GM18498 (cell line): ENCODE measurements around the gene RNU1-3.
"Not testable (repeated sequence)": the region's sequence is repeated elsewhere in the genome, so short reads cannot be mapped to it uniquely, and the experiment has no call there.

Source experiments
- ATAC-seq: cut with Tn5 transposase; IDR thresholded peaks from one replicate; pipeline ENCODE4 v1.9.1; 2021; ENCODE audit warnings: mild to moderate bottlenecking, moderate library complexity; ENCODE audit not compliant: unreplicated experiment

The RNU1-3 gene

DNA sequence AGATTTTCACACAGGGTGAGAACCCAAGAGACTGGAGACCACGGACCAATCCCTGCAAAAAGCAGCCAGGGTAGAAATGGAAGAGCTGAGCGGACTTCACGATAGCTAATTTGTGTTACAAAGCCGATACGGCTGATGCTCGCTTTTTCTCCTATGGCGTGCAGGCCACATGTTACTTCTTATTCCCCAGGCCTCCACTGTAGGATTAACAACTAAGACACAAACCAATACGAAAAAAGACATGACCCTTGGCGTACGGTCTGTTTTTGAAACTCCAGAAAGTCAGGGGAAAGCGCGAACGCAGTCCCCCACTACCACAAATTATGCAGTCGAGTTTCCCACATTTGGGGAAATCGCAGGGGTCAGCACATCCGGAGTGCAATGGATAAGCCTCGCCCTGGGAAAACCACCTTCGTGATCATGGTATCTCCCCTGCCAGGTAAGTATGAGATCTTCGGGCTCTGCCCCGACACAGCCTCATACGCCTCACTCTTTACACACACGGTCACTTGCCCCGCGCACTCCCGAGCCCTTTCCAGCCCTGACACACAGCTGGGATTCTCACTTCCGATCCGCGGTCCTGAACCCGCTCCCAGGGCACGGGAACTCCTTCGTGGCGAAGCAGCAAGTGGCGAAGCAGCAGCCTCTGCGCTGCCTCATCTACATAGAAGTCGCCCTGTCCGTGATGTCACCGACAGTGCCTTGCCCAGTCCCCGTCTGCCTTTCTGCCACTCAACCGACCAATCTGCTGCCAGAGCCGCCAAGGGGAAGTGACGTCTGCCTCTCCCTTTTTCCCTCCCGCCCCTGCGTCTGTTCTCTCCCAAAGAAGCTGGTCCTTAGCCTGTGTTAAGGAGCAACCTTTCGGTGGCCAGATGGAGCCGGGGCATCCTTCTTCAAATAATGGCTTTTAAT, at the start of gene RNU1-3:
Gene RNU1-3, minus strand, starts transcription at position 447 of the 912 bp plus-strand sequence.
- ATAC-seq: peak; percentile 98

DNA sequence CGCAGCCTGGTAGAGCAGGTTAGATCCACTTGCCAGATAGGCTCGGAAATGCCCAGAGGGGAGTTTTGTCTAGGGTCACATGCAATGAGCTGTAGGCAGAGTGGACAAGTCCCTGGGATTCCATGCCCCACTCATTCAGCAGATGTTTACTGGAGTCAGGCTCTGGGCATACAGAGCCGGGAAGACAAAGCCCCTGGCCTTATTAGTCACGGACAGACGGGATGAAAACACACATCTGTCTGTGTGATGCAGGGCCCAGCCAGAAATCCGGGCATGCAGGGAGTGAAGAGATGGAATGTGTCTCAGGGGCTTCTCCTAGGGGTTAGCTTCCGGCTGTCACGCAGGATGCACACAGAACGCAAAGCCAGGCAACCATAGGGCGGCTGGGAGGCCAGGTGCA, 46.7 kb upstream of the RNU1-3 start:
- not testable (repeated sequence) for ATAC-seq

DNA sequence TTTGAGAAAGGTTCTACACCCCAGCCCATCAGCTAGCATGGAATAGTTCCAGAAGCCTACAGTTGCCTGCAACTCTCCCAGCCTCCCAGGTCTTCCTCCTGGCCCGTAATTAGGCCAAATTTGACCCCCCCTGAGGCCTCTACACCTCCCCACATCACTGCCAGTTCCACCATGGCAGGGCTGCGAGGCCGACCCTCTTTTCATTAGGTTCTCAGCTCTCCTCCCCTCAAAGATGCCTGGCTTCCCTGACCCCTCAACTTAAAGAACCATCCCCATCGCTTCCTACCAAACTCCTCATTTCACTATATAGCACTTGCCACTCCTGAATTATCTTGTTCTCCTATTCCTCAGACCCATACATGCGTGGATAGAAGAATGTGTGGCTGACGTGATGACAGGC, 46.2 kb upstream of the RNU1-3 start:
- ATAC-seq: not testable (repeated sequence)

DNA sequence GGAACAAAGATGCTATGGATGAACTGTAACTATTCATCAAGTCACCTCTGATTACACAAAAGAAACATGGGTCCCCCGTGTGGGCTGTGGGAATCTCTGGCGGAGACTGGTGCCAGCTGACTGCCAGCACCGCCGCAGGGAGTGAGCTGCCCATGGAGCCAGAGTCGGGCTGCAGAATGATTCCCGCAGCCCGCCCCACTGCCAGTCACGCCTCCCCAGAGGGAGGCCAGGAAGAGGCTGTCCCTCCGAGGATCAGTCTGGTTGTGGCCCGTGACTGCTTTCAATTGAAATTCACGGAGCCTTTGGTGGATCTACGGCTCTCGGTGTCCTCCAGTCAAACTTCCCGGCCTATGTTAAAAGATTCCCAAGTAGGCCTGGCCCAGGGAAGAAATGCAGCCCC, 45.8 kb upstream of the RNU1-3 start:
- ATAC-seq: not testable (repeated sequence)

DNA sequence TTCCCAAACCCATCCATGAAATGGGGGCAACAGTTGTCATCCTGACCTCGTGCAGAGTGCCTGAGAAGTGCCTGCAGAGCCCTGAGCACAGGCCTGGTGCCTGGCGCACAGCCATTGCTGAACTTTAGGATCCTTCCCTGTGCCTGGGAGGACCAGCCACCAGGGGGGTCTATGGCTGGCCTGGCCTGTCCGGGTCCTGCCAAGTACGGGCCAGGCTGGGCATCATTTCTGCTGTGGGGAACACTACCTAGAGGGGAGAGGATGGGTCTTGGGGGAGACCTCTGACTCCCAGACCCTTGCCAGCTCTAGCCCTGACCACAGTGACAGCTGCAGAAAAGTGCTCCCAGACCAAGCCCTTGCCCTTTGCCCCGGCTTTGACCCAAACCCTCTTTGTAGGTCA, 45.4 kb upstream of the RNU1-3 start:
- not testable (repeated sequence) for ATAC-seq

DNA sequence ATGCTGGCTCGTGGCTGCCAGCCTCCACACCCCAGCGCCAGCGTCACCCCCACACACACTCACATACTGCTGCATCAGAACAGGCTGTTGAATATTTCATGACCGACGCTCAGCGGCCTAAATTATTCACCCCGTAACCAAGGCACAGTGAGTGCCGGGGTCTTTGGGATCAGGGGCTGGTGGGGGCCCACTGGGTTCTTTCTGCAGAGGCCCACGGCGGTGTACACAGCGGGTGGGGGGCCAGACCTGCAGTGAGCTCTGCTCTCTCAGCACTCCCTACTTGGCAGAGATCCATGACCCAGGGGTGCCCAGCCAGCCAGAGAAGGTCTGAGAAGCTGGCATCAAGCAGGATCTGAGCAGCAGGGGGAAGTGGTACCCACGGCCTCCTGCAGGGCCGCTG, 43.9 kb upstream of the RNU1-3 start:
- not testable (repeated sequence) for ATAC-seq

DNA sequence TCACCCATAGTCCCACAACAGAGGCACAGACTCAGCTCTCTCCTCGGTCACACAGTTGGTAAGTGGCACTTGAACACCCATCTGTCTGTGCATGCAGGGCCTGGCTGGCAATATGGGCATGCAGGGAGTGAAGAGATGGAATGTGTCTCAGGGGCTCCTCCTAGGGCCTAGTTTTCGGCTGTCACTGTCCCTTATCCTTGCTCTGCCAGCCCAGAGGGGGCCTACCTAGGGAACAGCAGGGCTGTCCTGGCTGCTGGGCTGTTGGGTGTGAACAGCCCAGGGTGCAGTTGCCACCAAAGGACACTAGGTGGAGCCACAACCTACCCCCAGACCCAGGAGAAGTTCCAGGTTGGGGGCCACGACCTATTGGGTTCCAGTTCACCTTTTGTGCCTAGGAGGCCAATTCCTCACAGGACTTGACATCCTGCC, 42.9 kb upstream of the RNU1-3 start:
- peak; percentile 61 for ATAC-seq

DNA sequence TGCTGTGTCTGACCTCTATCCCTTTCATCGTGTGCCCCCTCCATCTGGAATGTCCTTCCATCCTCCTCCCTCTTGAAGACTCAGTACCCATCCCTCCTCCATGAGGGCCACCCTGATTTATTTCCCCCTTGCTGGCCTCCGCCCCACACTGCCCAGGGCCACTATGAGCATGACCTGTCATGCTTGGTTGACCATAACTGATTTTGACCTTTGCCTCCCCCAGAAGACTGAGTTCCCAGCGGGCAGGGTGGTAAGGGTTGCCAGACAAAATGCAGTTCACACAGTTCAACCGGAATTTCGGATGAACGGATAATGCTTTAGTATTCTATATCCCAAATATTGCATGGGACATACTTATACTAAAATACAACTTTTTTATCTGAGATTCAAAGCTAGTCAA, 42.0 kb upstream of the RNU1-3 start:
- not testable (repeated sequence) for ATAC-seq

DNA sequence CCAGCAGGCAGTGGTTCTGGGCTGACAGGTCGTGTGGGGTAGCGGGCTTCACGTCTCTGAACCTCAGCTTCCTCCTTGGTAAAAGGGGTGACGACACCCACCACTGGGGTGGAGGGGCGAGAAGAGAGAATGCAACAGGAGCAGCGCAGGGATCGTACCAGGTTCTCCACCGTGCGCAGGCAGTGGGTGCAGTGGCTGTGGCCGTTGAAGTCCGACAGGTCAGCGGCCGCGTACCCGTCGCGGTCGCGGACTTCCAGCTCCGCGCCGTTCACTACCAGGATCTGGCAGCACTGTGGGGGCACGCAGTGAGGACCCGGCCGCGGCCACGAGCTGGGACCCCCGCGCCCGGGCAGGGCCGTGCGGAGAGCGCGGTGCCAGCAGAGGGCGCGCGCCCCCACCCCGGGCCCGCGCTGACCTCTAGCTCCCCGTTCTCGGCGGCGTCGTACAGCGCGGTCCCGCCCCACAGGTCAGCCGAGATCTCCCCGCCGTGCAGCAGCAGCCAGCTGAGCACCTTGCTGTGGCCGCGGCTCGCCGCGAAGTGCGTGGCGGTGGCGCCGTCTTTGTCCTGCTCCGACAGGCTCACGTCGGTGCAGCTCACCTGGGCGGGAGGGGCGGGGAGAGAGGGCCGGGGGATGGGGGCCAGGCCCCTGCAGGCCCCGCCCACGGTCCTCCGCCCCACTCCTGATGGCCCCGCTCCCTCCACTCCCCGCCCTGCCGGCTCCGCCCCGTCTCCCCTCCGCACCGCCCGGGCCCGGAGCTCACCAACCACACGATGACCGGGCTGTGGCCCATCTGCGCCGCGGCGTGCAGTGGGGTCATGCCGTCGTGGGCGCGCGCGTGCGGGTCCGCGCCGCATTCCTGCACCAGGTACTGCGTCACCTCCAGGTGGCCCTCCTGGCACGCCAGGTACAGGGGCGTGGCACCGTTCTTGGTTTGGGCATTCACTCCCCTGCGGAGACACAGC, 40.7 kb upstream of the RNU1-3 start:
- not testable (repeated sequence) for ATAC-seq

DNA sequence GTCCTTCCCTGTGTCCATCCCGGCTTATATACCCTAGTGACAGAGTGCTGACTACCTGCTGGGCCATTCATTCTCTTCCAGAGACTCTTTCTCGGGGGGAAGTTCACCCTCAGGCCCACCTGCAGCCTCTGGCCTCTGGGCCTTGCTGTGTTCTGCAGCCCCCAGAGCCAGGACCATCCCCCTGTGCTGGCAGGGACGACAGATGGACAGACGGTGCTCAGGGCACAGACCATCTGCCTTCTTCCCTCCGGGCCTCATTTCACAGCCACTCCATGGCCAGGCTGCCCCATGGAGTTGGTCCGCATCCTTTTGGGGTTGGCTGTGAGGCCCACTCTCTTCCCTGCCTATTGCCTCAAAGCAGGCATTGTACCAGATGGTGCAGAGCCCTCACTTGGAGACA, 39.6 kb upstream of the RNU1-3 start:
- not testable (repeated sequence) for ATAC-seq

DNA sequence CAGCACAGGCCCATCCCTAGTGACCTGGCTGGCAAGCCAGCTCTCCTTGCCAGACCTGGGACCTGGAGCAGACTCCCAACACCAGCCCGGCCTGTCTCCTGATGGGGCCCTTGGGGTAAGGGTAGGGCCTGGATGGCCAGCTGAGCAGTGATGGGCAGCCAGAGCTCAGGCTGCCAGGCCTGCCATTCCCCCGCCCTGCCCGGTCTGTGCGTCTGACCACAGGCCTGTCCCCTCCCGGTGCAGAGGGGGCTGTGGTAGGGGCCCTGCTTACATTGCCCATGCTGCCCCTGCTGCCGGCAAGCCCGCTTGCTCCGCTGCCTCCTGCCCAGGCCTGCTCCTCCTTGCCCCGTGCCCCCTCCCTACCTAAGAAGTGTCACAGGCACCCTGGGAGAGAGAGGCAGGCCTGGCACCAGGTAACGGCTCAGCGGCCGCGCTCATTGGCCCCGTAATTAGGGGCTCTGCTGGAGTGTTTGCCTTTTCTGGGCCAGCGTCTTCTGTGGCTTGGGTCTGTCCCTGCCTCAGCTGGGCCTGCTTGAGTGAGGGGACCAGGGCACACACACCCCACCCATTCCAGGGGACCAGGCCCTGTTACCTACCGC, 37.9 kb upstream of the RNU1-3 start:
- ATAC-seq: not testable (repeated sequence)

DNA sequence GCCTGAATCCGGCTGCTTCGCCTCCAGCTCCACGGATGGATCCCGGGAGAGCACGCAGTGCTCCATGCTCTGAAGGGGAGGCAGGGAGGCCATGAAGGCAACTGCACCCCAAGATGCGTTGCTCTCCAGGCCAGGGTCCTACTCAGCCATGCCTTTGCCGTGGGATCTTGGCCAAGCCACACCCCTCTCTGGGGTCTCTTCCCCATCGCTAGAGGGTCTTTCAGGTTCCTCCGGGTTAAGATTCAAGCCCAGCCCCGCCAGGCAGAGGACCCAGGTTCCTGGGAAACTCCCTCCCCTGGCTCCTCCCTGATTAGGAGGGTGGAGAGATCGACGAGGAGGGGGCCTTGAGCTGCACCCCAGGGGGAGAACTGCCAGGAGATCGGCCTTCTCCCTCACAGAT, 37.3 kb upstream of the RNU1-3 start:
- not testable (repeated sequence) for ATAC-seq

DNA sequence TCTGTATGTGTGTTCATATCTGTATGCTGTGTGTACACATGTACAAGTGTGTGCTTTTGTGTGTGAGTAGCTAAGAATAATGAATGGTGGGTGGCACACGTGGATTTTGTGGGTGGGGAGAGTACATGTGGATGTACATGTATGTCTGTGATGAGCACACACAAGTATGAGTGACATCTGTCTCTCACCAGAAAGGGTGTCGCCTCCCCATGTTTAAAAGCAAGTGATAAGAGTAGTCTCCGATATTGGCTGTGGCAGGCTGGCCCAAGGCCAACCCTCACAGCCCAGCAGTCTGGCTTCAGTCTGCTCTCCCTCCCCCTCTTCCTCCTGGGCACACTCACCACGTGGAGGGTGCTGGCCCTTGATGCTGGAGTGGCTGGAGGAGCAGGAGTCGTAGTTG, 36.9 kb upstream of the RNU1-3 start:
- not testable (repeated sequence) for ATAC-seq

DNA sequence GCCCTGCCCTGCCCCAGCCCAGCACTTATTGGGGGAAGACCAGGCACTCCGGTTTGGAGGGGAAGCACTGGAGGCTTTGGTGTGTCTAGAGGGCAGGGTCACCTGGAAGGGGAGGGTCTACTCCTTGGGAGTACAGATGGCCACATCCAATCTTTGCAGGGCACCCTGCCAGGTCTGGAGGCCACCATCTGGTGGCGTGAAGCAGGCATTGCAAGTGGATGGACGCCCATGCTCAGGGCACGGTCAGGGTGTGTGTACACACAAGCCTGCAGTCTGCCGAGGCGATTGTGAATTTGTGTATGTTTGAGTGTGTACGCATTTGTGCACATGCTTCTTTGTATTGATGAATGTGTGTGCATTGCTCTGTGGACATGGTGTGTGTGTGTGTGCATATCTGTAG, 36.4 kb upstream of the RNU1-3 start:
- not testable (repeated sequence) for ATAC-seq

DNA sequence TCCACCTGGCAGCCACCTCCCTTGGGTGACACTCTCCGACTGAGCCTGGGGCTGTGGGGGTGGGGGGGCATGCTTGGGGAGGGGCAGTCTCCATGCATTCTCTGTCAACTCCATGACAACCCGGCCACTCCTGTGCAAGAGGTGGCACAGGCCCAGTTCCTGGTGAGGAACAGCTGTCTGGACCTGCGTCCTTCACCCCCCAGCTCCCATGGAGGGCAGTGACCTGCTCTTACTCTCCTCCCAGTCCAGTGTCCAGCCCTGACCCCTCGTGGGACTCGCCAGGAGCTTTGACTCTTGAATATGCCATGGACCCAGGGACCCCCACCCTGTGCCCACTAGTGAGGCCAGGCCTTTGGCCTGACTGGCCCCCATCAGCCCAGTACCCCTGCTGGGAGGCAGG, 35.5 kb upstream of the RNU1-3 start:
- ATAC-seq: not testable (repeated sequence)

DNA sequence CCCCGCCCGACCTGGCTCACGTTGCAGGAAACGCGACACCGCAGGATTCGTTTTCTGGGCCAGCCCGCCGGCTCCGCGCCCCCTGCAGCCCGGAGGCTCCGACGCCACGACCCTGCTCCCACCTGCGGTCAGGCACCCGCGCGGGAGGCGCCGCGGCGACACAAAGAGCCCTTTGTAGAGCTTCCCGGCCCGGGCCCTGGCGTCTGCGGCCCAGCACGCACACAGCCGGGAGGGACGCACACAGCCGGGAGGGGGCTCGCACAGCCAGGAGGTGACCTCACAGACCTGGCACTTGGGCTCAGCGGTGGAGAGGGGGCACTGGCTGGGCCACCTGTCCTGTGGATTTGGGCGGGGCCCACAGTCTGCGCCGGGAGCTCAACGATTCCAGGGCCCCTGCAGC, 34.4 kb upstream of the RNU1-3 start:
- ATAC-seq: not testable (repeated sequence)

DNA sequence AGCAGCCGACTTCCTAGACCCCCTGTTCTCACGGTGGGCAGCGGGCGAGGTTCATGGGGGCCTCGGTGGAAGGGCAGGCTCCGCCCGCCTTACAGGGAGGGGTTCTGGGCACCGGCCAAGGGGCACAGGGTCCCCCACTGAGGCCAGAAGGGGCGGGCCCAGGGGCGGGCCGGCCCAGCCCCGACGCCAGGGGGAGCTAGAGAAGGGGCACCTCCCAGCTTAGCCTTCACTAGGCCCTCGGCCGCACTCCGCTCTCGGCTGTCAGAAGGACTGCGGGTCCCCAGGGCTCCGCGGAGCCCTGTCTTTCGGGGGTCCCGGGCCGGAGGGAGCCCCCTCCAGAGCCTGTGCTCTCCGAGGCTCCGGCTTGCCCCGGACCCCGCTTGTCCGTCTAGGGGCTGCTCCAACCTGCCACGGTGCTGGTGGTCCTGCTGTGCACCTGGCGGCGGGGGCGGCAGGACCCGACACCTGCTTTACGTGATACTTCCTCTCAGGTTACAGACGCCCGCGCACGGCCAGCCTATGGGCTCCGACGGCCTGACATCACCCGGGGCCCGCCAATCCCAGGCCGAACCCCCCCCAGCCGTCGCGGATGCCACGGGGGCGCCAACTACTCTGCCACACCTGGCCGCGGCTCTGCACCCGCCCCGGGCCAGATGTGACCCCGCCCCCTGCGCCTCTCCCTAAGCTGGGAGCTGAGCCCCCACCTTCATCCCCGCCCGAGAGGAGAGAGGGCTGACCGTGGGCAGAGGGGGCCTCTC, 33.6 kb upstream of the RNU1-3 start:
- ATAC-seq: not testable (repeated sequence)

DNA sequence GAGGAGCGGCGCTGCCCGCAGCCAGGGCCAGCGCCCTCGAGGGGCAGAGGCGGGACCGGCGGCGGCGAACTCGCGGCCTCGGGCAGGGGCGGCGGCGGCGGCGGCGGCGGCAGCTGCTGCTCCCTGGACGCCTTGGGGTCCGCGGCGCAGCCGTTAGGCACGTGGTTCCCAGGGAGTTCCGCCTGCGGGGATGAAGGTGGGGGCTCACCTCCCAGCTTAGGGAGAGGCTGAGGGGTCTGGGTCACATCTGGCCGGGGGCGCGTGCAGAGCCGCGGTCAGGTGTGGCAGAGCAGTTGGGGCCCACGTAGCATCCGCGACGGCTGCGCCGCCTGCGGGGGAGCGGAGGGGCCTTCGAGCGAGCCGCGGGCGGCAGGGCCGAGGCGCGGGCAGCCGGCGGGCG, 32.7 kb upstream of the RNU1-3 start:
- not testable (repeated sequence) for ATAC-seq

DNA sequence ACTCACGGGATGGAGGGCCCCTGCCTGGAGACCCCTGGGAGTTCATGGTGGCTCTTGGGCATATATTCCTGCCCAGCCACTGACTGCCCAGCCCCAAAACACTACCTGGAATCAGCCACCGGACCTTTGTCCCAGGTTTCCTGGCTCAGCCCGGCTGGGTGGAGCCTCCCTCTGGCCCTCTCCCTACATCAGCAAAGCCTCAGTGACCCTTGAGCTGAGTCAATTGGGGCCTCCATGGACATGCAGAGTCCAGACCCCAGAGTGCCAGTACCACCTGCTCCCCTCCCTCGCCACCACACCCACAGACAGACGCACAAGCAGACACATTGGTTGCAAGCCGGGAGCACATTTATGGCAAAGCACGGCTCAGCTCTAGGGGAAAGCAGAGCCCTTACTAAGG, 30.4 kb upstream of the RNU1-3 start:
- not testable (repeated sequence) for ATAC-seq

DNA sequence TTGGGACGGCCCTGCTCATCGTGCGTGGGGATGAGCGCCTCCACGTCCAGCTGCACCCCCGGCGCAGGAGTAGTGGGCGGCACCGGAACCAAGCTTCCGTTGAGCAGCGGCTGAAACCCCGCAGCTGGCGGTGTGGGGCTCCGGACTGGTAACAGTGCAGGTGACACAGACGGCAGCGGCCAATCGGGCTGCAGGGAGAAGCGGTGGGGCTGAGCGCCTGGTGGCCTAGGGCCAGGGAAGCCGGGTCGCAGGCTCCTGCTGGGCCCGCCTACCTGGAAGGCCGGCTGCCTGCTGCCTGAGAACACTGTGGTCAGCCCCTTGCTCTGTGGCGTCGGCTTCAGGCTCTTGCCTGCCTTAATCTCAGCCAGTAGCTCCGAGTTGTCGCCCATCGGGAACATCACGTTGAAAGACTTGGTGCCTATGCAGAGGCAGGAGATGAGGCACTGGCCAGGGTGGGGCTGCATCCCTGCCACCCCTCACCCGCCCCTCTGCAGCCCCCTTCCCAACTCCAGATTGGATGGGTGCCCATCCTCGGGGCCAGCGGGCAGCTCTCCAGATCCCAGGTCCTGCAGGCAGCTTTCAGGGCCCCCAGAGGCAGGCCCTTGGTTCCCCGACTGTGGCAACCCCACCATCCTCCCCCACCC, 29.9 kb upstream of the RNU1-3 start:
- ATAC-seq: not testable (repeated sequence)
